HG03039 (cell line): ENCODE measurements around the gene EPO.

ENCODE experiments used
- ATAC-seq: cut with Tn5 transposase; IDR thresholded peaks from one replicate; pipeline ENCODE4 v1.9.1; 2021; ENCODE audit warnings: mild to moderate bottlenecking, moderate library complexity; ENCODE audit not compliant: unreplicated experiment

EPO gene

GRCh38 chr7:100682991-100683658, 37.1 kb upstream of the EPO start:
- ATAC-seq: no peak

DNA sequence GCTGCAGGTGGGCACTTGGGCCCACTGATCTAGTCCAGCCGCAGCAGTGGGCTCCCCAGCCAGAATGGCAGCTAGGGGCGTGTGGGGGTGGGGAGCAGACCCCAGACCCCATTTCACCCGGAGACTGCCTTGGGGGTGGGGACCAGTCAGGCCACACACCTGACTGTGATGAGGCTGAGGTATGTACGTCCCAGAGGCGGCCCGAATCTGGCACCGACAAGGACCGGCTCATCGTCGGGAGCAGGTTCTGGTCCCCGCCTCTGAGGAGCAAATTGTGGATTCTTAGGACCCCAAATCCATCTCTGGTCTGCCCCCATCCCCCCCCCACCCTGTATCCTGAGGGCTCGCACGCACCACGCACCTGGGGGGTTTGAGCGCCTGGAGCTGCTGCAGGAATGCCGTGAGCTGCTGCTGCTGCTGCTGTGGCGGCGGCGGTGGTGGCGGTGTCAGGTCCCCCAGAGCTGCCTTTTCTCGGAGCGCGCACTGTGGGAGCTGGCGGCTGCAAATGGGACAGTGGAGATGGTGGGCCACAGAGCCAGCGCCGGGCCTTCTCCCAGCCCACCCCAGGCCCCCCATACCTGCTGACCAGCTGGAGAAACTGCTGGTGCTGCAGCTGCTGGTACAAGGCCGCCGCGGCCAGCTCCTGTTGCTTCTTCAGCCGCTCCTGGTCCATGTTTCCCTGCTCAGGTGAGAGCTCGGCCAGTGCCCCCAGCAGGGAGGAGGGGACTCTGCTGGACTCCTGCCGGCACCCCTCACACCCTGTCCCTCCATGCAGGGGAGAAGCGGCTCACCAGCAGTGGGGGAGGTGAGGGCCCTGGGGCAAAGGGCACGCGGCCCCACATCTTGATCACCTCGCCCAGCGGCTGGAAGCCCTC, 36.4 kb upstream of the EPO start:
- ATAC-seq: no peak

- no peak for ATAC-seq
These were observed 35.7 kb upstream of the EPO start for GRCh38 chr7:100684534-100685042.

- no peak for ATAC-seq
These were observed 35.1 kb upstream of the EPO start for GRCh38 chr7:100685049-100685605.

DNA sequence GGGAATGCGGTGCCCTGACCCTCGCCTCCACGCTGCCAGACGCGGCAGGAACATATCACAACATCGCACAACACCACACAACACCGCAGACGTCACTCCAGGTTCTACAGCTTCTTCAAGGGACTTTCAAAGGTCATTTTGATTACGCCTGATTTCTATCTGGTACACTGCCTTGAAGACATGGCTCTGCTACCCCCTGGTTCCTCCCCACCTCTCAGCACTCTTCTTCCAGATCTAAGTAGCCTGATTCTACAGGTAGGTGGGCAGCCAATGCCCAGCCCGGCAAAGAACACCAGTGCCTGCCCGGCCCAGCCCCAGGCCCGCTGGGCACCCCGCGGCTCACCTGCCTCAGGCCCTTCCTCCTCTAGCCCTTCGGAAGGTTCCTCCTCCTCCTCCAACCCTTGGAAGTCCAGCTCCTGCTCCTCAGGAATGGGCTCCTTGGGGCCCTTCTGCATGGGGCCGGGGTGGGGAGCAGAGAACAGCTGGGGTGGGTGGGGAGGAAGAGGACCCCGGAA, 34.6 kb upstream of the EPO start:
- ATAC-seq: no peak

- ATAC-seq: no peak
These were observed 34.0 kb upstream of the EPO start for GRCh38 chr7:100686201-100686821.

- no peak for ATAC-seq
These were observed 33.5 kb upstream of the EPO start for GRCh38 chr7:100686822-100687211.

- no peak for ATAC-seq
These were observed 33.0 kb upstream of the EPO start for GRCh38 chr7:100687261-100687660.

GRCh38 chr7:100687751-100688300, 32.4 kb upstream of the EPO start:
- ATAC-seq: no peak

GRCh38 chr7:100688326-100688860, 31.9 kb upstream of the EPO start:
- no peak for ATAC-seq

DNA sequence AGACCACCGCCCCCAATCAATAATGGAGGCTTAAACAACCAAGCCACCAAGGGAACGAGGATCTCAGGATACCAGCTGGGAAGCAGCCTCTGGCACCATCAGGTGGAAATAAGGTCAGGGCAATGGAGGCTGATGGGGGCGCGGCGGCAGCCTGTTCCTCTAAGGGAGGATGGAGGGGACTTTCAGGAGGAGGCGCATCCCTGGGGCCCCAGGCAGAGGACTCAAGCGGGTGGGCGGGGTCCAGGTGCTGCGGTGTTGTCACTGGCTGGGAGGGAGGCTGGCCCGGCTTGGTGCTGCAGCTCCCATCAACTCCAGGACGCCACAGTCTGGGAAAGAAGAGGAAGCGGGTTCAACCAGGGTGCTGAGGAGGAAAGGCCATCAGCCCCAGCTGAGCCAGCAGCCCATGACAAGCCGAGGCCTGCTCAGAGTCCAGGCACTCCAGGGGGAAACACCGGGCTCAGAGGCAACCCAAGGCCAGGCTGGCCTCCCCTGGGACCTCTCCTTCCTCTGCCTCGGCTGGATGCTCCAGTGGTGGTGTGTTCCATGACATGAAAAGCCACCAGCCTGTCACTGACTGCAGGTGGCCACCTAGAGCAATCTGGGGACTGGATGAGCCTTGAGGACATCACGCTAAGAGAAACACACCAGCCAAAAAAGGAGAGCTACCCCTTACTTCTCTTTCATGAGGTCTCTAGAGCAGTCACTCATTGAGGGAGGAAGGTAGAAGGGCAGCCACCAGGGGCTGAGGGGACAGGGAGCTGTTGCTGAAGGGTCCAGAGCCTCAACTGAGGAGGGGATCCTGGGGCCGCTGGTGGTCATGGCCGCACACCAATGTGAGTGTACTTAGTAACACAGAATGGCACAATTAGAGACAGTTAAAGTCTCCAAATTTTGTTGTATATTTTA, 30.8 kb upstream of the EPO start:
- no peak for ATAC-seq

DNA sequence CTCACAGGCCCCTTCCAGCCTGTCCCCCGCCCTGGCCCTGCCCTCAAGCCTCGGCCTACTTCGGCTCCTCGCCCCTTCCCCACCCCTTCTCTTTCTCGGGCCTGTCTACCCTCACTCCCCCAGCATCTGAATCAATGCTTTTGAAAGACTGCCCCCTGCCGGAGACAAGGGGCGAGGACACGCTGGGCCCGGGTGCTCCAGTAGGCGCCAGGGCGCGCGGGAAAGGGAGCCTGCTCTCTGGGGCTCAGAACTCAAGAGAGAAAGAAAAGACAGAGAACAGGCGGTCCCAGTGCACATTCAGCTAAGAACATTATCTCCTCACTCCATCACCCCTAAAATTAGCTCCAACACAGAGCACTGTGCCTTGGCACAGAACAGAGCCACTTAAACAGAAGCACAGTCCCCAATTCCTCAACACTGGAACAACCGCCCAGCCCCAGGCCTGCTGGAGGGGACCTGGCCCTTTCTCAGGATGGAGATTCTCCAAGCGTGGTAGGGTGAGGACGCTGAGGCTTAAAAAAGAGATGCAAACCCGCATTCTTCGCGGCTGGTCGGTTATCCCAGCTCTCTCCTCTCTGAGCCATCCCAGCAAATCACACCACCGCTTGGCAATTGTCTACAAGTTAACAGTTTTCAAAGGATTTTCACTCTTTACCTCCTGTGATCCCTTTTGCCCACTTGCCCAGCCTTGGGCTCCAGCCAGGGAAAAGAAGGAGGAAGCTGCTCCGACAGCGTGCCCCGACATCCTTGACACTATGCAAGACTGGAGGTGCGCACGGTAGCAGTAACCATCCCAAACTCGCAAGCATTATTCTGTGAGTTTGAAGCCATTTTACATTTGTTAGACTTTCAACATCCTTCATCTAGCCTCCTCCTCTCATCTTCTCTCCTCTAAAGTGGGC, 28.3 kb upstream of the EPO start:
- no peak for ATAC-seq

GRCh38 chr7:100692578-100692961, 27.7 kb upstream of the EPO start:
- no peak for ATAC-seq

- no peak for ATAC-seq
These were observed 26.8 kb upstream of the EPO start for GRCh38 chr7:100693312-100694097.

DNA sequence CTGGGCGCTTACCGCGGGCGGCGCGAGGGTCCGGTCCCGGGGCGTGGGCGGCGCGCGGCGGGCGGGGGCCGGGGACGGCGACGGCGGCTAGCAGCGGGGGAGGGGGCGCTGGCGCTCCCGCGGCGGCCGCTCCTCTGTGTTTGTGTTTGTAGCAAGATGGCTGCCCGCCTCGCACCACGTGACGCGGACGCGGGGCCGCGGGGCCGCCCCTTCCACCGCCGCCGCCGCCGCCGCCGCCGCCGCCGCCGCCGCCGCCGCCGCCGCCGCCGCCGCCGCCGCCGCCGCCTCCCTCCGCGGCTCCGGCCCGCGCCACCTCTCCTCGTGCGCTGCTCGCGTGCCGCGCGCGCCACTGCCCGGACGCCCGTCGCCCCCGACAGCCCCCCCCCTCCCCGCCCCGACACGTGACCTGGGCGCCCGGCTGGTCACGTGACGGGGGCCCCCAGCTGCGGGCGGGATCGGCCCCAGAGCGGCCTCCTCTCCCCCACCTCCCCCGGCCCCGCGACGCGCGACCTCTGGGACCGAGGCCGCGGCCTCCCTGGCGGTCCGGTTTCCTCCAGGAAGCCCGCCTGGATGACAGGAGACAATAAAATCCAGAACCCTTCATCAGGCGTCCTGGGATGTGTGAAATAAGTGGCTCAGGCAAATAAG, 26.0 kb upstream of the EPO start, which contains the start of gene GIGYF1:
Gene GIGYF1, minus strand, starts transcription at position 153 of the 648 bp plus-strand sequence. CDS start 6,012 bp downstream, outside the sequence.
- ATAC-seq: no peak

DNA sequence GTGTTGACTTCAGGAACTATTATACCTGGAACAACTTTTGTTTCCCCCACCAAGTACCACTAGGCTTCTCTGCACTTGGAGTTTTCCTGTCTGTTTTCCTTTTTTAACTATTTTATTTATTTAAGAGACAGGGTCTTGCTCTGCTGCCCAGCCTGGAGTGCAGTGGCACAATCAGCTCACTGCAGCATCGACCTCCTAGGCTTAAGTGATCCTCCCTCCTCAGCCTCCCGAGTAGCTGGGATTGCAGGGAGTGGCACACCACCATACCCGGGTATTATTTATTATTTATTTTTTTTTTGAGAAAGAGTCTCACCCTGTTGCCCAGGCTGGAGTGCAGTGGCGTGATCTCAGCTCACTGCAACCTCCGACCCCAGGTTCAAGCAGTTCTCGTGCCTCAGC, 24.1 kb upstream of the EPO start:
- no peak for ATAC-seq

DNA sequence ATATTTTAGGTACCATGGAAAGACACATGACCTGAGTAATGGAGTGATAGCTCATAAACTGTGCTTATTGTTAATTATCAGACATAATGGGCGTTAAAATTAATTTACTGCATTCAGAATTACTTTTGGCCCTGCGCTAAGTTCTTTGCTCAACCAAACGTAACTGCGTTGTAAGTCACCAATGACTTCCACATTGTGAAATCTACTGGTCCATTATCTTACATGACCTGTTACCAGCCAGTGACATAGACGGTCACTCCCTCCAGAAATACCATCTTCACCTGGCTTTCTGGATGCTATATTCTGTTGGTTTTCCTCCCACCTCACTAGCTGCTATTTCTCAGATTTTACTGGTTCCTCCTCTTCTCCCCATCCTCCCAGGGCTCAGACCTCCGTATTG, 21.2 kb upstream of the EPO start:
- ATAC-seq: no peak
